ENCODE data around the gene KCNF1. TPM values are rescaled to one million over a fixed set of nuclear protein-coding genes. Genes with fewer than 3 reads are reported as not detected.

Gene KCNF1
- total RNA-seq, 1 donor from 2014 or later, result not detected

DNA sequence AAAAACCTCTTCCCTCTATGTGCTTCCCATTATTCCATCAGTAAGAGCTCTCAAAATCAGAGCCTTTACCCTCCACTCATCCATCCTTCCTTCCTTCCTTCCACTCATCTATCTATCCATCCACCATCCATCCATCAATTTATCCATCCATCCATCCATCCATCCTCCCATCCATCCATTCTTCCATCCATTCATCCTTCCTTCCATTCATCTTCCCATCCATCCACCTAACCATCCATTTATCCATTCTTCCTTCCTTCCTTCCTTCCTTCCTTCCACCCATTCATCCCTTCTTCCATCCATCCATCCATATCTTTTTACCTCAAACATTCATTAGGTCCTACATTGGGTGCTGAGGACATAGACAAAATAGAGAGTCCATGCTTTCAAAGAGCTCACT lies 19.4 kb upstream of the KCNF1 start:
- no peak overlapping the region for H3K27ac ChIP-seq
- TF ChIP-seq, protein P1, sequence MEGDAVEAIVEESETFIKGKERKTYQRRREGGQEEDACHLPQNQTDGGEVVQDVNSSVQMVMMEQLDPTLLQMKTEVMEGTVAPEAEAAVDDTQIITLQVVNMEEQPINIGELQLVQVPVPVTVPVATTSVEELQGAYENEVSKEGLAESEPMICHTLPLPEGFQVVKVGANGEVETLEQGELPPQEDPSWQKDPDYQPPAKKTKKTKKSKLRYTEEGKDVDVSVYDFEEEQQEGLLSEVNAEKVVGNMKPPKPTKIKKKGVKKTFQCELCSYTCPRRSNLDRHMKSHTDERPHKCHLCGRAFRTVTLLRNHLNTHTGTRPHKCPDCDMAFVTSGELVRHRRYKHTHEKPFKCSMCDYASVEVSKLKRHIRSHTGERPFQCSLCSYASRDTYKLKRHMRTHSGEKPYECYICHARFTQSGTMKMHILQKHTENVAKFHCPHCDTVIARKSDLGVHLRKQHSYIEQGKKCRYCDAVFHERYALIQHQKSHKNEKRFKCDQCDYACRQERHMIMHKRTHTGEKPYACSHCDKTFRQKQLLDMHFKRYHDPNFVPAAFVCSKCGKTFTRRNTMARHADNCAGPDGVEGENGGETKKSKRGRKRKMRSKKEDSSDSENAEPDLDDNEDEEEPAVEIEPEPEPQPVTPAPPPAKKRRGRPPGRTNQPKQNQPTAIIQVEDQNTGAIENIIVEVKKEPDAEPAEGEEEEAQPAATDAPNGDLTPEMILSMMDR (IDR thresholded peaks at IDR 0.05), result no peak
- intact Hi-C loops (cut with DNase I), result no loop called here
- H3K4me1 ChIP-seq, result no peaks in the 10 kb centered on the region
- no peaks in the 10 kb centered on the region for H3K9me3 ChIP-seq
- peaks cover 9% of the 10 kb centered on the region for H3K27me3 ChIP-seq (ENCODE audit: low read depth)
- ATAC-seq (no peak), DNase-seq (no peak)
- H3K36me3 ChIP-seq, result no peaks in the 10 kb centered on the region
- no peak overlapping the region for H3K4me3 ChIP-seq

DNA sequence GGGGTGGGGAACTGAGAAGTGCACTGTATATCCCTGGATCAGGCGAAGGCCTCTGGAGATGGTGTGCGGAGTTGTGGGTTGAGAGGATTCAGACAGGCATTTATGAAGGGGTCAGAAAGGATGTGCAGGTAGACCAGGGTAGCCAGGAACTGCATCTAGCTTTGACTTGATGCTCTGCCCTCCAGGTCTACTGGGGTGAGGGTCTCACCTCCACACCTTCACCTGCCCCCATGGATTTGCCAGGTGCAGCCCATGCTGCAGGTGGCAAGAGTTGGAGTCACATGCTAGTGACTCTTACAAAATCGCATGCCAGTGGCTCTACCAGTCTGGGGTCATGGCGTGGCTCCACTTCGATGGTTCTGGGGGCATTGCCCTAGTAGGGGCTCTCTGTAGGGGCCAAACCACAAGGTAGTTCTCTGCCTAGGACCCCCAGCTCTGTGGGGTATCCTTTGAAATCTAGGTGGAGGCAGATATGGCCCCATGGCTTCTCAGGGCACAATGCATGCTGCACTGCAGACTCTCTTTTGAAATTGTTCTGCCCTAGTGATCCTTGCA lies 18.9 kb upstream of the KCNF1 start:
- no peak for ATAC-seq
- Histone ChIP-seq H3K36me3 (no peaks in the 10 kb centered on the region), H3K9me3 (no peaks in the 10 kb centered on the region), H3K4me3 (no peak overlapping the region), H3K27me3 (ENCODE audit: low read depth) (peaks cover 9% of the 10 kb centered on the region), H3K27ac (no peak overlapping the region), H3K4me1 (no peaks in the 10 kb centered on the region)
- TF ChIP-seq, protein P1 (IDR thresholded peaks at IDR 0.05), result no peak
- no peak for DNase-seq
- intact Hi-C loops (cut with DNase I), result no loop called here

DNA sequence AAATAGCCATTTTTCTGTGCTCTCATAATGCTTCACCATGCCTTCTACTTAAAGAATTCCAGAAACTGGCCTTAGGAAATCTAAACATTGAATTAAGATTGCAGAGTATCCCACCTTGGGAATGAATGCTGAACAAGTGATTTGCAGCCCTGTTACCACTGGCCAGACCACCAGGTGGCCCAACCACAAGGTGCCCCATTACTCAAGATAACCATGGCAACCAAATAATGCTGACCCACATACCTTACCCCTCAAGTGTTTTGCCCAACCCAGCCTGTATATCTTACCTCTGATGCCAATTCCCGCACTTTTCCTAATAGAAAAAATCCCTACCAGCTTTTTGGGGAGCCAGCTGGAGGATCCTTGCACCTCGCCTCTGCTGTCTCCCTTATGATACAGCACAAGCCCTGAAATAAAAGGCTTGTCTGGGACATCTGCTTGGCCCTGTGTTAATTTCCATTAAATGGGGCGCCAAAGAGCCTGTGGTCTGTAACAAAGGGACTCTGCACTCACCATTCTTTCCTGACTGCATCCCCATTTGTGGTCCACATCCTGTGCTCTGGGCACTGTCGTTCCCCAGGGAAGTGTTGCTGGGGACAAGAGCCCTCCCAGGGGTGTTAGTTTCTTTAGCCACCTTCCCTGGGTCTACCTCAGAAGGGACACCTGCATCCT lies 17.3 kb upstream of the KCNF1 start:
- Histone ChIP-seq H3K27me3 (ENCODE audit: low read depth) (peaks cover 9% of the 10 kb centered on the region), H3K27ac (no peak overlapping the region), H3K36me3 (no peaks in the 10 kb centered on the region), H3K9me3 (no peaks in the 10 kb centered on the region), H3K4me3 (no peak overlapping the region), H3K4me1 (no peaks in the 10 kb centered on the region)
- intact Hi-C loops (cut with DNase I), result no loop called here
- no peak for ATAC-seq
- no peak for DNase-seq
- TF ChIP-seq, protein P1 (IDR thresholded peaks at IDR 0.05), result no peak

DNA sequence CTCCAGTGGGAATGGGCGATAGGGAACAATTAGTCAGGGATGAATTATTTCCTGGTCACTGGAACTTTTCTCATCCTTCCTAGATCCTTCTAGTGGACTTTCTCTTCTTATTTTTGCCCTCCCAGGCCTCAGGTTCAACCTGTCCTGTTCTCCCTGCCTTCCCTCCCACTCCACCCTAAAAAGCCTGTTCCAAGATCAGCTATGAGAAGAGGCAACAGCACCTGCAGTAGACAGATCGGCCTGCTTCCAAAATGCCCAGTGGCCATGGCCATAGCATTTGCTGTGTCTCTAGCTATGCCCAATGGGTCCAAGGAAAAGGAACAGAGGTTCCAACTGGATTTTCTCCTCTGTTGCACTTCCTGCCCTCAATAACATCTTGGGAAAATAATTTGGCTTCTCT lies 16.5 kb upstream of the KCNF1 start:
- DNase-seq, result no peak
- Histone ChIP-seq H3K4me1 (no peaks in the 10 kb centered on the region), H3K9me3 (no peaks in the 10 kb centered on the region), H3K4me3 (no peak overlapping the region), H3K27ac (no peak overlapping the region), H3K36me3 (no peaks in the 10 kb centered on the region), H3K27me3 (ENCODE audit: low read depth) (peaks cover 9% of the 10 kb centered on the region)
- intact Hi-C loops (cut with DNase I), result no loop called here
- no peak for ATAC-seq
- TF ChIP-seq, protein P1 (IDR thresholded peaks at IDR 0.05), result no peak

DNA sequence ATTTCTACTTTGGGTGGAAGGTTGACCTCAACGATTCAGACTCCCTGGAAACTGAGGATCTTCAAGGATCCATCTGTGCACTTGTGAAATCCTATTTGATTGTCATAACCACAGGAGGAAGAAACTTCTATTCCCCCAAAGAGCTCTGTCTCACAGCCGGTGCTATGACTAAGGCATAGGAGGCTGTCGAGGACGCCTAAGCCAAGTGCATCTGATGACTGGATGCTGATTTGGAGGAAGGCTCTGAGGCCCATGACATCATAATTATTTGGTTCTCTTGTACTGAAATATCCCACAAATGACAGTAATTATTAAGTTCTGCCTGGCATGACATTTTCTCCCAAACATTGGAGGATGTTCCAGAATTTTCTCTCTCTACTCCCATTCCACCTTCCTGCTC lies 13.8 kb upstream of the KCNF1 start:
- H3K36me3 ChIP-seq, result no peaks in the 10 kb centered on the region
- no peak for DNase-seq
- no peak overlapping the region for H3K27ac ChIP-seq
- no peaks in the 10 kb centered on the region for H3K4me1 ChIP-seq
- H3K27me3 ChIP-seq (ENCODE audit: low read depth), result peaks cover 1% of the 10 kb centered on the region
- H3K9me3 ChIP-seq, result no peaks in the 10 kb centered on the region
- TF ChIP-seq, protein P1 (IDR thresholded peaks at IDR 0.05), result no peak
- intact Hi-C loops (cut with DNase I), result no loop called here
- no peak for ATAC-seq
- no peak overlapping the region for H3K4me3 ChIP-seq

Measured in lower lobe of right lung (tissue), 2 donors.